DMS53 treated with DMSO at 0.1 percent for 48 hours (cell line): Measurements from ENCODE around the gene CSF3.

Experiments
- DNase-seq: peaks from one replicate; lab custom pipeline; 2025; ENCODE audit not compliant: unreplicated experiment; lab: John Stamatoyannopoulos, UW

The CSF3 gene

DNA sequence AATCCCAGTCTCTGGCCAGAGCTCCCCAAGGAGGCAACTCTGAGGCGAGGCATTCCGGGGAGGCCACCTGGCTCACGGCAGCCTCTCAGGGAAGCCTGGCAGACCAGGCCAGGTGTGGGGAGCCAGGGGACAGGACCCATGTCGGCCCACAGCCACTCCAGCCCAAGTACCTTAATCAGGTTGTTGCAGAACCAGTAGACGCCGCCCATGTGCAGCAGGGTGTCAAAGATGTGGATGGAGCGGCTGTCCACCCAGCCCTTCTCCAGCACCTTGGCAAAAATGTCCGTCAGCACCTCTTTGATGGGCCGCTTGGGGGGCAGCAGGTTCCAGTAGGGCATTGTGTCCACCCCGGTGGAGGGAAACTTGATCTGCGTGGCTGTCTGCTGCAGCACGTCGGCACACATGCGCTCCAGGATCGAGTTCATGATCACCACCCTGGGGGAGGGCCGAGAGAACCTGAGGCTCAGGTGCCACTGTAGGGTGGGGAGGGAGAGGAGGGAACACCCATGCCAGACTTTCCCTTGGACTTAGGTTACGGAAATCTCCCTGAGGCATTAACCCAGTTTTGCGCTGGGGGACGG is 7.8 kb downstream of the CSF3 start:
- no peak for DNase-seq

DNA sequence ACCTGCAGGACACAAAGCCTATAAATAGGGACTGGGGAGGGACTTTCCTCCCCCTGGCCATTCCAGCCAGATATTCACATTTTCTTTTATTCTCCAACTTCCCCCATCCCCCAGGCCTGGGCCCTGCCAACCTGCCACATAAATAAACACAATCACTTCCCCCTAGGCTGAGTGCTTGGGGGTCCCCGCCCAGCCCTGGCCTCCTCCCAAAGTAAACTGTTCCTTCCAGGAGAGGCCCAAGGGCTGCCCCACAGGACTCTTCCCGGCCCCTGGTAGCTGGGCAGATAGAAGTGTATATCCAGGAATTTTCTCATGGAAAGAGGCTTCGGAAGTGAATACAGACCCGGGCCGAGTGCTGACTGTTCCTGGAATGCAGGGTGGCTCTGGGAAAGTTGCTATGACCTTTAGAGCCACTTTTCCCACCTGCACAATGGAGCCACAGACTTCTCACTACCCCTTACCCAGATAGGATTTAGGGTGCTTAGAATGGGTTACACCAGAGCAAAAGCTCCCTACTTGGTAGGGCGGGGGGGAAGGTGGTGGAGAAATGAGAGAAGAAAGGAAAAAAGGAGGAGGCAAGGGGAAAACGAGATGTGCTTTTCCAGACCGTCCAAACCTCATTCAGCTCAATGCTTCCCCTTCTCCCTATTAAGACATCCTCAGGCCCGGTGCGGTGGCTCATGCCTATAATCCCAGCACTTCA is 8.5 kb downstream of the CSF3 start:
- DNase-seq, result no peak

DNA sequence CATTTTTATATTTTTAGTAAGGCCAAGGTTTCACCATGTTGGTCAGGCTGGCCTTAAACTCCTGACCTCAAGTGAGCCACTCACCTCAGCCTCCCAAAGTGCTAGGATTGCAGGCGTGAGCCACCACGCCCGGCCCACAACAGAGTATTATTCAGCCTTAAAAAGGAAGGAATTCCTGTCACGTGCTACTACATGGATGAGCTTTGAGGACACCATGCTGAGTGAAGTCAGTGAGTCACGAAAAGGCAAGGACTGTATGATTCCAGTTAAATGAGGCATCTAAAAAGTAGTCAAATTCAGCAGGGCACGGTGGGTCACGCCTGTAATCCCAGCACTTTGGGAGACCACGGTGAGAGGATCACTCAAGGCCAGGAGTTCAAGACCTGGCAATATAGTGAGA is 9.7 kb downstream of the CSF3 start:
- no peak for DNase-seq

DNA sequence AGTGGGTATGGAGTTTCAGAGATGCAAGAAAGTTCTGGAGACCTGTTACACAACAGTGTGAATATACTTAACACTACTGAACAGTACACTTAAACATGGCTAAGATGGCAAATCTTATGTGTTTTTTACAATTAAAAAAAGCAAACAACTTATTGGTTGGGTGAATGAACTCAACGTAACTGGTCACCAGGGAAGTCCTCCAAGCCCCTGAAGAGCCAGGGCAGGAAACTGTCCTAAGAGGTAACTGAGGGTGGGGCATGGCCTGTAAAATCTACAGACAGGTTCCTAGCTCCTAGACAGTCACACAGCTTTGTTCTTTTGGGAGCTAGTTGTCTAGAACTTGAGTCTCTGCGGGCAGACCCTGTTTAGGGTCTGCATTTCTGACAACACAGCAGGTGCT is 10.3 kb downstream of the CSF3 start:
- DNase-seq, result no peak

DNA sequence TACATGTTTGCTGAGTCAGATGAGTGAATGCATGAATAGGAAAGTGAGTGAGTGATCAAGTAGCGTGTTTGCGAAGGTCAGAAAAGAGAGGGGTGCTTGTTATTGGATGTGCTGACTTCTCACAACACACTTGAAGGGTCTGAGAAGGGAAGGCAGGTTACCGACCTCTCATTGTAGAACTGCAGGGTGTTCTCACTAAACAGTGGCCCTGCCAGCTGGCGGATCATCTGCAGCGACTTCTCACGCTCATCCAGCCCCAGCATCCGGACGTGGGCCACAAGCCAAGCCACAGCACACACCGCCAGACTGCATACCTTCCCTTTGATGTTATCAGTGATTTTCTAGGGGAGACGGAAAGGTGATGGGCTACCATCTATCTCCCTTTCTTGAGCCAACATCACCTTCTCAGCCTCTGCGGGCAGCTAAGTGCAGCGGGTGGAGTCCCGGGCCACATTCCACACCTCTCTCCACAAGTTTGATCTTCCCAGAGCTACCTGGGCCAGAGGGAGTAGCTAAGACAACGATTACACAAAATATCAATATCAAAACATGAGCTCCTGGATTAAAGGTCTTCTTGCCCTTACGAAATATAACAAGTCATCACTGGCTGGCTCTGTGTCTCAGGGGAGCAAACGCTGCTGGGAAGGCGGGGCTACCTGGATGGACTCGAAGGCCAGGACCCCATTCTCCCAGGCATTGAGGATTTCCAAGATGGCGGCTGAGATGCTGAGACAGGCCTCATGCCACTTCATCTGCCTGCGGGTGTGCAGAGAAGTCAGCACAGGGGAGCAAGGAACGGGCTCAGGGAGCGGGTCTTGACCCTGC is 11.0 kb downstream of the CSF3 start:
- DNase-seq, result no peak

DNA sequence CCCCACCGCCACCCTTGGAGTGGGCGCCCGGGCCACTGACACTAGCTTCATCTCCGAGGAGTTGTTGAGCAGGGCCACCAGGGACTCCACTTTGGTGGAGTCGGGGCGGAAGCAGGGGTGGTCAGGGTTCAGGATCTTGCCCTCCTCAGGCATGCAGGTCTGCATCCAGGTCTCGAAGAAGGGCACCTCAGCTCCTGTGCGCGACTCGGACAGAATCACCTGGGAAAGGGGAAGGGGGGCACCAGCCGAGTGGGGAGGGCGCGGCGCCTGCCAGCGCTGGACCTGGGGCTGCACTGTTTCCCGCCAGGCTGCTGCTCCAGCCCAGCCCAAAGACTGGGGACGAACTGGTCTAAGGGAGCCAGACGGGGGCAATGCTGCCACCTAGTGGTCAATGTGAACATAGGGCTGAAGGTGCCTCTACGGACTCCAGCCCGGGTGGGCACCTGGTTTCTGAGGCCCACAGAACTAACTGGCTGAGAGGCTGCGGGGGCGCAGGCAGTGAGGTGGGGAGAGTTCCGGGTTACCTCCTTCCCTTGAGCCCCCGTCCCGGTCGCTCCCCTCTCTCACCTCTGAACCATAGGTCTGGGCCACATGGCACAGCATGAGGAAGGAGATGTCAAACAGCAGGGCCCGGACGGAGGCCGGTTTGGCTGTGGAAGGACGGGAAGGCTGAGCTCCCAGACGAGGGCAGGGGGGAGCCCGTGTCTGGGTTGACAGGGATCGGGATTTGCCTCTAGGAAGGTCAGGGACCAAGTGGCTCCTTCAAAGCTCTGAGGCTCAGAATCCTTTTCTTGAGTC is 11.8 kb downstream of the CSF3 start:
- DNase-seq, result peak; percentile 19

DNA sequence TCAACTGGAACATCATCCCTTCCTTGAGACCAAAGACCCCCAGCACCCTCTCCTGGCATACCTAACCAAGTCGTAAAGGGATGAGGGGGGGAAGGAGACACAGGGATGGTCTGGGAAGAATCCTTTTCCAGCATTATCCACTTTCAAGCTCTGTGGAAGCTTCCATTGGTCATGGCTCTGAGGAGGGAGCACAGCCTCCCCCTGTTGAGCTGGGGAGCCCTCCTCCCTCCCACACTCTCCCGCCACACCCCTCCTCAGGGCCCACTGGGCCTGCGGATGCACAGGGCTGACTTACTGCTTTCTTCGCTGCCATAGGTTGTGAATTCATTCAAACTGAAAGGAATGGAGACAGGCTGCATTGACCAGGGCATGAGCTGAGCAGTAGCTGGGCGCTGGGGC is 12.4 kb downstream of the CSF3 start:
- no peak for DNase-seq

DNA sequence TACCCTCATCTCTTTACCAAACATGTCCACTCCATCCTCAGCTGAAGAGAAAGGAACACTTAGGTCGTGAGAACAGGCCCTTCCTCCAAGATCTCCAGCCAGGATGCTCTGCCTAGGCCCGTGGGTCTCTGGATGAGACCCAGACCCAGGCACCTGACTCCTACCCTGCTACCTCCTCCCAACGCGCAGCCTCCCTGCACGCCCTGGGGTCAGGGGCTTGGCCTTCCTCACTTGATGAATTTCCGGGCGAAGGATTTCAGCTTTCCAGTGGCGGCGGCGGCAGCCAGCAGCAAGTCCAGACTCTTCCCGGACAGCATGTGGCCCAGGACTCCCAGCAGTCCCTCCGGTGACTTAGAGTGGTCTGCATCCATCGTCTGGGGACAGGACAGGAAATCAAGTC is 13.4 kb downstream of the CSF3 start:
- DNase-seq, result no peak

DNA sequence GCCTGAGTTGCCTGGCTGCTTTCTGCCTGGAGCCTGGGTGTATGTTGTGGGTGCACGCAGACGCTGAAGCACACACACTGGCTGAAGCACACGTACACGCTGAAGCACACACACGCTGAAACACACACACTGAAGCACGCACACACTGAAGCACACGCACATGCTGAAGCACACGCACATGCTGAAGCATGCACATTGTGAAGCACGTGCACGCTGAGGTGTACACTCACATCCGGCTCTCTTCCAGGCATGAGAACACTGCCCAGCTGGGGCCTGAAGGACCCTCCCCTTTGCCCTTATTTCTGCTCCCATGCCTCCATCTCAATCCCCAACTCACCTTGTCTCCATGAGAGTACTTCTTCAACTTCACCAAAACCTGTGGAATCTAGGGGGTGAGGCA is 16.5 kb downstream of the CSF3 start:
- no peak for DNase-seq

DNA sequence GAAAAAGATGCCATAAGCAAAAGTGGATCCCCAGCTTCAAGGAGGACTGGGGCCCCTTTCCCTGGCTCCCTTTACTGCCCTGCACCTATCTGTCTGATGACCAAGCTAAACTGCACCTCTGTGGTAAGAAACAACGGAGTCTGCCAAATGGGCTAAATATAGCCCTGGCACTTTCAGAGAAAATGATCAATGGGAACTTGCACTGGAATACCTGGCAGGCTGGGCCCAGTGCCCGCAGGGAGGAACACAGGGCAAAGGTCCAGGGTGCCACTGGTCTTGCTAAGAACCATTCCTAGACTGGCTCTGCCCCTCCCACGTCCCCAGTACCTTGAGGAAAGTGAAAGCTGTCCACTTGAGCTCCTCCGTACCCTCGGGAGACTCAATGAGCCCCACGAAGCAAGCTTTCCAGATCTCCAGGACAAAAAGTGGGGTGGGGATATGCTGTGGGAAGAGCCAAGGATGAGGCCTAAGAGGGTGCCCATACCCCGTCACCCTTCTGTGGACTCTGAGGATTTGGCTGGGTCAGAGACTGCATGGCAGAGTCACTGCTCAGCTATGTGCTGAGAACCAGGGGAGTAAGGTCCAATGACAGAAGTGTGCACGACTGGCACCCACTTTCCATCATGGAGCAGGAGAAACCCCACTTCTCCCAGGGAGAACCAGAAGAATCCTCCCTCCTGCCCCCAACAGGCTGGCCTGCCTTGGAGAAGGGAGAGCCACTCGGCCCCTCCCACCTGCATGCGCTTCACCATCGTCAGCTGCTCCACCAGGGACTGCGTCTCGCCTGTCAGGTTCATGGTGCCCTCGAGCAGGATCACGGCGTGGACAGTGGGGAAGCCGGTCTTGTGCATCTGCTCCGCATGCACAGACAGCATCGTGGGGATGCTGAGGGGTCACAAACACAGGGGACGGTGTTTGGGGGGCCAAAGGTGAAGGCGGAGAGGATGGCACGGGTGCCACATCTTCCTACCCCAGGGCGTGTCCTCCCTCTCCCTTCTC is 17.4 kb downstream of the CSF3 start:
- no peak for DNase-seq

DNA sequence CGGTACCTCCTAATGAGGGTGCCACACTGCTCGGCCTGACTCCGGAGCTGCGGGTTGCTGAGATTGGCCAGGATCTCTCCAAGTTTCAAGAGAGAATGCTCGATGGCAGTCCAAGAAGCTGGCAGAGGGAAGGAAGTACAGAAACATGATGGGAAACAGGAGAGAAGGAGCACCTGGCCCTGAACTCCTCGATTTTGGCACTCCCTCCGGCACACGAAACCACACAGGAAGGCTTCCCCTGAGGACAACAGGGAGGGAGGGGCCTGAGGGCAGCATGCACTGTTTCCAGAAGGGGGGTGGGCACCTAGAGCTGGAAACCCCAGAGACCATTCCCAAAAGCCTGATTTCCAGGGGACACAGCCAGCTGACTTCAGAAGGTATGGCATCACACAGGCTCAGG is 18.1 kb downstream of the CSF3 start:
- no peak for DNase-seq

DNA sequence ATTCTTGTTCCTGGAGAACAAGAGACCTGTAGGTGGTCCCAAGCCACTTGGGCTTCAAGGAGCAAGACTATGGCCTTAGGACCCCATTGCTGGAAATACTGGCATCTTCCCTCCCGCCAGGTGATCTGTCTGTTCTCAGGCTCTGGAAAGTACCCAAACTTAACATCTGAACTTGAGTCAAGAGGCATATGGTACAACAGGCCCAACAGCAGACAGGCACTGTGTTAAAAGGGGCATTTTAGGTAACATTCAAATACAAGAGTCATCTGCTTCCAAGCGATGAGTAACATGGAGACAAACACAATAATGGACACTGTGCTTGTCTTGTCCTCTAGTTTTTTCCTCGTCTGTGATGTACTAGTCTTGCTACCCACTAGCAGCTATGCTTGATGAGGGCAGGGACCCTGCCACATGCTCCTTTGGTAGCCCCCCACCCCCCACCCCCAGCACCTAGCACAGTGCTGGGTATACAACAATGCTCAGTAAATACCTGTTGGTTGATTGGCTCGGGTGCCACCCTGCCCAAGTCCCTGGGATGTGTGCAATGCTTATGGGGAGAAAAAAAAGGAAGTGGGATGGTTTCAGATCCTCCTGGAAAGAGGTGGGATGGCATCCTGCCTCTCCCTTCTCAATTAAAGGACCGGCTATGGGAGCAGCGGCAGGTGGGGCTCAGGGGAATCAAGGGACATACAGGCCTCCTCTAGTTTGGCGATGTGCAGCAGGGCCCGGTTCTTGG is 19.4 kb downstream of the CSF3 start:
- no peak for DNase-seq

DNA sequence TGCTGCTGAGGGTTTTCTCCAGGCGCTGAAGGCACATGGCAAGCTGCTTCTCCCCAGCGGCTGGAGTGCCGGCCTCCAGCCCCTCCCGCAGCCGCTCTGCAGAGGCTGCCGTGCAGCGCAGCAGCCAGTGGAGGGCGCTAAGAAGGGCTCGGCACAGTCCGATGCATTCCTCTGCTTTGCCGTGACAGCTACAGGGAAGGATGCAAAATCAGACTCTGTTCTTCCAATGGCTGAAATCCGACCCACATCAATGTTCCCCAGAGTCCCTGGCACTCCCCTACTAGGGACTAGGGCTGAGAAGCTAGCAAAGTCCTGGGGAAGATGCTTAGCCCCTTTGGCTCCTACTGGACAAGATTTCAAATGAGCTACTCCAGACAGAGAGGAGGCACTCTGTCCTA is 19.9 kb downstream of the CSF3 start:
- no peak for DNase-seq

DNA sequence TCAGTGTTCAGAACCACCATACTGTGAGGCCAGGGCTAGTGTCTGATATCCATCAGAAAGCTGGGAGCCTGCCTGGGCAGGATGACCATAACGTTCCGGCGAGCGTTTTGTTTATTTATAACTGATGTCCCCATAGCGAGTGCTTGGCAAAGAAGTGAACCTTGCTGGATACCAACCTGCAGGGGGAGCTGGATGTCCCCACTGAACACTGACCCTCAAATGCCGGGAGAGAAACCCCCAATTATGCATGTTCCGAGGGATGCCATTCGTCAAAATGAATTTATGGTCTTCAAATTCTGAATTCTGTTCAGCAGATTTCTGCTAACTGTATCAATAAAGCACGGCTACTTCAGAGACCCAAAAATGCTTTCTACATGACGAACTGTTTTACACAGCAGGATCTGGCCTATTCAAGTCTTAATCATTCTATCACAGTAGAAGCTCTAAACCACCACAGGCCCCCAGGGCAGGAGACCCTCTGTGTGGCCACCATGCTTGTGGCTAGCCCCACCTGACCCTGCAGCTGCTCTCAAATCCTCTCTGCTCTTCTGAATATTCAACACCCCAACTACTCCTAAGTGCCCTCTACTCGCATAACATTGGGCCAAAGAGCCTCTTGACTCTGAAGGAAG is 23.8 kb downstream of the CSF3 start:
- DNase-seq, result no peak

DNA sequence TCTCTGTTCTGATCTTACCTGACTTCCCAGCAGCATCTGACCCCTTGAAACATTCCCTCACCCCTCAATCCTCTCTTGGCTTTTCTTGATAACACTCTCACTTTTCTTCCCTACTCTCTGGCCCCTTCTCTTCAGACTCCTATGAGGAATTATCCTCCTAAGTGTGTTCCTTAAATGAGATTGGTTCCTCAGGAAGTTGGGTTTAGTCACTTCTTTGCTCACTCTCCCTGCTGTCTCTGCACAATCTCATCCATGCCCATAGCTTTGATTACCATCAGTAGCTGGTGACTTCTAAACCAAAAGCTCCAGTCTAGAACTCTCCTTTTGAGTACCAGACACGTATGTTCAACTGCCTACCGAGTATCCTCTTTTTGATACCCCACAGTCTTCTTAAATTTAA is 26.0 kb downstream of the CSF3 start:
- no peak for DNase-seq

DNA sequence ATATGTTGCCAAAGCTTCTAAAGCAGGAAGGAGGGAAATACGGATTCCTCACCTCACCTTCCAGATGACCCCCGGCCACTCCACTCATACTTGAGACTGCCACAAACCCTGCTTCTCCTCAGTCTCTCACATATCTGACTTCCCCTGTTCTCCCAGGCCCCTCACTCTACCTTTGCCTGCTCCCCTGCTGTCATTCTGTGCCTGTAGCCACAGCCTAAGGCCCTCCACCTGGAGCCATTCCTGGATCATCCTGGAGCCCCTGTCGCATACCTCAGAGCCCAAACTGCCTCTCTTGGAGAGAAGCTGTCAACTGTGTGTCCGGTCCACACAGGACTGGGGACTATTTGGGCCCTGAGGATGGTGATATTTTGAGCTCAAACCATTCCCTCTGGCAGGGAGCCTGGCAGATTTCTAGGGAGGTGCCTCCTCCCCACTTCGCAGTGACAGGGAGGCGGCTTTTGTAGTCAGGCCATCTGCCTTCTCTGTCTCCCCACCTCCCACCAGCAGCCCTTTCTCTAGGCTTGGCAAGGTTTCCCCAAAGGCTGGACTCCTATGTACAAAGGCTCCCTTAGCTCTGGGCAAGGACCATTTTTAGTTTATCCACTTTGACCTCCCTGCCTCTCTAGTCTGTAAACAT is 41.3 kb downstream of the CSF3 start:
- DNase-seq, result no peak

DNA sequence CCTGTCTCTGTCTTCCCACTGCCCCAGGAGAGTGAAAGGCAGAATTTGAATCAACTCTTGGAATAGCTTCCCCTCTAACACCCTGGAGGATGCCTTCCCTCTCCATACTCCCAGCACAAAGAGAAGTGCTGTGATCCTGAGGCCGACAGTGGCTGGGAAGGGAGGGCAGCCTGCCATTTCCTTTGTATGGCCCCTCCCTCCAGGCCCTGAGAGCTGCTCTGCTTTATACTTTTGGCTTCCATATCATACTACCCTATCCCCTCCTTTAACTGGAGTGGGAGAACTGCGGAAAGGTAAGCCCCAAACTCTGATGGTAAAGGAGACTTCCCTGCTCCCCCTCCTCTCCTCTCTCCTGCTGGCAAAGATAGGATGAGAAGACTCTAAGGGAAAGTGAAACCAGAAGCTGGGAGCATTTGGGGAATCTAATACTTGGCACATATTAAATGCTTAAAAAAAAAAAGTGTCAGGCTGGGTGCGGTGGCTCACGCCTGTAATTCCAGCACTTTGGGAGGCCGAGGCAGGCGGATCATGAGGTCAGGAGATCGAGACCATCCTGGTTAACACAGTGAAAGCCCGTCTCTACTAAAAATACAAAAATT is 43.0 kb downstream of the CSF3 start:
- no peak for DNase-seq

DNA sequence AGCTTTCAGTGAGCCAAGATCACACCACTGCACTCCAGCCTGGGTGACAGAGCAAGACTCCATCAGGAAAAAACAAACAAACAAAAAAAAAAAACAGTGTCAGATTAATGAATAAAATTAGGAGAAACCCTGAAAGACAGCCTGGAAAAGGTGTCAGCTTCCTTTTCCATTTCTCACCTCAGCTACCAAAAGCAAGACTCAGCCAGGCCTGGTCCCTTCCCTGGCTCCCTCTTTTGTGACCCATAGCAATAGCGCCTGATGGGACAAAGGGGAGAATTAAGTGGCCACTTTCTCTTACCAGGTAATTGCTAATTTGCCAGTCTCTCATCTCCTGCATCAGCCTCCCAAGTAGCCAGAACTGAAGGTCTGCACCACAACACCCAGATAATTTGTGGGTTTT is 43.6 kb downstream of the CSF3 start:
- no peak for DNase-seq
